Karpas-422 (cell line): Measurements from ENCODE around the gene ADCY10. TPM values are rescaled to one million over a fixed set of nuclear protein-coding genes. Genes with fewer than 3 reads are reported as not detected.
"Not testable (repeated sequence)": the region's sequence is repeated elsewhere in the genome, so short reads cannot be mapped to it uniquely, and the experiment has no call there.

Source experiments
- DNase-seq: peaks from one replicate; pipeline ENCODE4 v3.0.0-alpha.2; 2015
- H2AFZ ChIP-seq: fragments of 200-600 bp; sonication (generic); 2 replicates; pipeline ENCODE4 v1.6.1; 2014; ENCODE audit warnings: antibody characterized with exemption, low read length, mixed read lengths
- H3K27ac ChIP-seq: fragments of 200-600 bp; sonication (generic); 2 replicates; pipeline ENCODE4 v1.5.1; 2014; ENCODE audit warnings: mild to moderate bottlenecking, low read length, moderate library complexity
- H3K27me3 ChIP-seq: fragments of 200-600 bp; sonication (generic); 2 replicates; pipeline ENCODE4 v1.6.1; 2014; ENCODE audit warnings: low read length, mixed read lengths
- H3K36me3 ChIP-seq: fragments of 200-600 bp; sonication (generic); 2 replicates; pipeline ENCODE4 v1.6.1; 2014; ENCODE audit warnings: low read length, mixed read lengths; ENCODE audit not compliant: insufficient read depth
- H3K4me1 ChIP-seq: fragments of 200-600 bp; sonication (generic); 2 replicates; pipeline ENCODE4 v1.6.1; 2014; ENCODE audit warnings: mild to moderate bottlenecking, low read length, mixed read lengths
- H3K4me2 ChIP-seq: fragments of 200-600 bp; sonication (generic); 2 replicates; pipeline ENCODE4 v1.6.1; 2014; ENCODE audit warnings: low read length, low read depth, mild to moderate bottlenecking; ENCODE audit not compliant: poor library complexity, severe bottlenecking
- H3K4me3 ChIP-seq: fragments of 200-600 bp; sonication (generic); 2 replicates; pipeline ENCODE4 v1.5.1; 2014; ENCODE audit warnings: mild to moderate bottlenecking, antibody characterized with exemption, low read length, mixed read lengths
- H3K79me2 ChIP-seq: fragments of 200-600 bp; sonication (generic); 2 replicates; pipeline ENCODE4 v1.6.1; 2014; ENCODE audit warnings: mild to moderate bottlenecking, low read length, mixed read lengths
- H3K9ac ChIP-seq: fragments of 200-600 bp; sonication (generic); 2 replicates; pipeline ENCODE4 v1.6.0; 2014; ENCODE audit warnings: low read length
- H3K9me2 ChIP-seq: fragments of 200-600 bp; sonication (generic), shearing (Covaris generic); replicated peaks from 2 replicates; pipeline ENCODE4 v1.6.0; 2014; ENCODE audit warnings: mild to moderate bottlenecking, low read length, moderate library complexity; ENCODE audit not compliant: insufficient read depth
- H3K9me3 ChIP-seq: fragments of 300-700, 200-600 bp; sonication (generic); 2 replicates; pipeline ENCODE4 v1.6.1; 2014; ENCODE audit warnings: low read length, mixed read lengths
- H4K20me1 ChIP-seq: fragments of 200-600 bp; sonication (generic); 2 replicates; pipeline ENCODE4 v1.6.1; 2014; ENCODE audit warnings: mild to moderate bottlenecking, antibody characterized with exemption, low read length, low read depth; ENCODE audit not compliant: insufficient read depth
- total RNA-seq: library from RNA; depleted of rRNA; stranded (reverse); fragments of >200 nt; shearing (Covaris generic); gene quantifications from 2 replicates; pipeline ENCODE4 v1.2.3, GENCODE V29; 2014; ENCODE audit warnings: low replicate concordance

Gene ADCY10
- total RNA-seq, 1 experiment from 2014 or later, result not detected

GRCh38 chr1:167876597-167877175, 37.2 kb downstream of the ADCY10 start:
- no peak overlapping the region for H2AFZ ChIP-seq
- no peak overlapping the region for H3K4me3 ChIP-seq
- no peaks in the 10 kb centered on the region for H3K79me2 ChIP-seq
- no peaks in the 10 kb centered on the region for H3K9me2 ChIP-seq
- H4K20me1 ChIP-seq, result no peaks in the 10 kb centered on the region
- DNase-seq, result no peak
- H3K27me3 ChIP-seq, result no peaks in the 10 kb centered on the region
- no peak overlapping the region for H3K27ac ChIP-seq
- H3K9me3 ChIP-seq, result no peaks in the 10 kb centered on the region
- H3K4me1 ChIP-seq, result no peaks in the 10 kb centered on the region
- no peaks in the 10 kb centered on the region for H3K36me3 ChIP-seq
- no peak overlapping the region for H3K9ac ChIP-seq
- no peak overlapping the region for H3K4me2 ChIP-seq

GRCh38 chr1:167871331-167871730, 42.6 kb downstream of the ADCY10 start:
- Histone ChIP-seq H3K27me3 (no peaks in the 10 kb centered on the region), H3K4me1 (no peaks in the 10 kb centered on the region), H2AFZ (no peak overlapping the region), H3K4me2 (no peak overlapping the region), H3K9me2 (no peaks in the 10 kb centered on the region), H3K79me2 (no peaks in the 10 kb centered on the region), H4K20me1 (no peaks in the 10 kb centered on the region), H3K27ac (no peak overlapping the region), H3K9me3 (no peaks in the 10 kb centered on the region), H3K9ac (no peak overlapping the region), H3K4me3 (no peak overlapping the region), H3K36me3 (no peaks in the 10 kb centered on the region)
- no peak for DNase-seq

DNA sequence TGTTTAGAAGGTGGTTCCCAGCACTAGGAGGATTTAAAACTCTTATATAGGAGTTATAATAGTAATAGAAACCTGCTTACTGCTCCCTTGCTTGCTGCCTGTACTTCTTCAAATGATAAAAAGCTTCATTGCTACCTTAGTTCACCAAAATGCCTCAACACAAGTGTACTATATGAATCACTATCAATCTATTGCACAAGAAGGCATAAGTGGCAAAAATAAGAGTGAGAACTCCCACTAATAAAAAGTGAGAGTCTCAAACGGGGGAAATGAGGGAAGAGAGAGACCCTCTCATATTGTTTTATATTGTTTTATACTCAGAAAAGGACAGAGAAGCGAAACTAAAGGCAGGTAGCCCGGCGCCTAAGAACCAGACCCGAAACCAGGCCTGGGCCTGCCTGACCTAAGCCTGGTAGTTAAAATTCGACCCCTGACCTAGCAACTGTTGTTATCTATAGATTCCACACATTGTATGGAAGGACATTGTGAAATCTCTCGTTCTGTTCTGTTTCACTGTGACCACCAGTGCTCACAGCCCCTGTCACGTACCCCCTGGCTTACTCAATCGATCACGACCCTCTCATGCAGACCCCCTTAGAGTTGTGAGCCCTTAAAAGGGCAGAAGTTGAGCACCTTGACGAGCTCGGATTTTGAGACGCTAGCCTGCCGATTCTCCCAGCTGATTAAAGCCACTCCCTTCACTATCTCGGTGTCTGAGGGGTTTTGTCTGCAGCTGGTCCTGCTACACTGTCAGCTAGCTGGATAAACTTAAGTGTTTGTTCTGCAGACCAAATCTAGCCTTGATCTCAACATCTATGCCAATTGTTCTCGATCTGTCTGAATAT, 44.6 kb downstream of the ADCY10 start:
- not testable (repeated sequence) for H3K9me3 ChIP-seq, H3K27me3 ChIP-seq, H3K36me3 ChIP-seq, H3K27ac ChIP-seq, DNase-seq, H3K4me1 ChIP-seq, H4K20me1 ChIP-seq, H3K9me2 ChIP-seq, H2AFZ ChIP-seq, H3K4me2 ChIP-seq, H3K4me3 ChIP-seq, H3K79me2 ChIP-seq, H3K9ac ChIP-seq

GRCh38 chr1:167866739-167867414, 47.1 kb downstream of the ADCY10 start:
- not testable (repeated sequence) for H3K4me3 ChIP-seq, H3K27me3 ChIP-seq, H3K36me3 ChIP-seq, H3K4me2 ChIP-seq, H3K9me3 ChIP-seq, H3K4me1 ChIP-seq, H3K9ac ChIP-seq, H3K27ac ChIP-seq, H4K20me1 ChIP-seq, H3K9me2 ChIP-seq, H3K79me2 ChIP-seq, H2AFZ ChIP-seq, DNase-seq

- H4K20me1 ChIP-seq, H3K4me3 ChIP-seq: not testable (repeated sequence)
These were observed 47.6 kb downstream of the ADCY10 start for GRCh38 chr1:167866326-167866725.

GRCh38 chr1:167865804-167866308, 48.1 kb downstream of the ADCY10 start:
- not testable (repeated sequence) for H3K9ac ChIP-seq, H3K9me3 ChIP-seq, H3K4me2 ChIP-seq, H3K27me3 ChIP-seq, DNase-seq, H3K36me3 ChIP-seq, H3K4me3 ChIP-seq, H3K79me2 ChIP-seq, H4K20me1 ChIP-seq, H3K27ac ChIP-seq, H2AFZ ChIP-seq, H3K4me1 ChIP-seq, H3K9me2 ChIP-seq

More at GRCh38 chr1:167866326-167866725, 47.6 kb downstream of the ADCY10 start:
- H3K27me3 ChIP-seq, H3K9ac ChIP-seq, H3K9me2 ChIP-seq, H3K27ac ChIP-seq, H3K4me1 ChIP-seq, H3K36me3 ChIP-seq, H3K79me2 ChIP-seq, H3K4me2 ChIP-seq, H2AFZ ChIP-seq, DNase-seq, H3K9me3 ChIP-seq: not testable (repeated sequence)

DNA sequence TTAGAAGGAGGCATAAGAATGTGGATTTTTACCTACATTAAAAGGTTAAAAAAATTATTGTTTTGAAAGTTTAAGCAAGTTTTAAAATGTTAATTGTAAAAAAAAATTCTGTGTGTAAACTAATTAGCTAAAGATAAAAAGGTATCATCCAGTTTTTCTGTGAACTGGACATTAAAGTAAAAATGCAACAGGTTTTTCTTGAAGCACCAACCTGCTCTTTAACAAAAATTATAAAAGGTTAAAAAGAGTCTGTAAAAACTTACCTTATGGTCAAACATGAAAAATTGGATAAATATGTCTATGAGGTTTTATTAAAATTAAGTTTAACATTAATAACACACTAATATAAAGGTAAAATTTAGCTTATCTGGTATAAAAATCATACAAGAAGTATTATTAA, 48.7 kb downstream of the ADCY10 start:
- H3K36me3 ChIP-seq, H3K4me1 ChIP-seq, H2AFZ ChIP-seq, H4K20me1 ChIP-seq, H3K79me2 ChIP-seq, H3K9ac ChIP-seq, H3K9me3 ChIP-seq, DNase-seq, H3K27ac ChIP-seq, H3K27me3 ChIP-seq, H3K4me3 ChIP-seq, H3K4me2 ChIP-seq, H3K9me2 ChIP-seq: not testable (repeated sequence)

- H4K20me1 ChIP-seq, result no peaks in the 10 kb centered on the region
- DNase-seq, result no peak
- H3K9ac ChIP-seq, result no peak overlapping the region
- H3K79me2 ChIP-seq, result no peaks in the 10 kb centered on the region
- no peak overlapping the region for H3K4me3 ChIP-seq
- no peaks in the 10 kb centered on the region for H3K9me3 ChIP-seq
- H3K9me2 ChIP-seq, result no peaks in the 10 kb centered on the region
- no peak overlapping the region for H2AFZ ChIP-seq
- peaks cover 4% of the 10 kb centered on the region; the same call in 1 of the 2 replicates for H3K4me1 ChIP-seq
- H3K4me2 ChIP-seq, result no peak overlapping the region
- no peak overlapping the region for H3K27ac ChIP-seq
- H3K27me3 ChIP-seq, result no peaks in the 10 kb centered on the region
- H3K36me3 ChIP-seq, result no peaks in the 10 kb centered on the region
These were observed 49.4 kb downstream of the ADCY10 start for GRCh38 chr1:167864392-167865032.
